Epithelial cell of esophagus (primary cell): ENCODE results near the gene C19orf25.
A peak's percentile ranks its signal among the peaks of the same experiment; 100 is the strongest.

Source experiments
- DNase-seq: peaks from one replicate; pipeline ENCODE4 v3.0.0; 2010; ENCODE audit warnings: low read depth
- H3K4me3 ChIP-seq: 2 replicates; pipeline ENCODE4 v1.5.1; 2011; ENCODE audit warnings: mild to moderate bottlenecking, low read length, control low read depth
- CTCF ChIP-seq: IDR thresholded peaks from 2 replicates; pipeline ENCODE4 v1.5.1; 2011; ENCODE audit warnings: low read depth, mild to moderate bottlenecking, low read length, control low read depth, inconsistent platforms; ENCODE audit not compliant: insufficient read depth; ENCODE audit errors: missing control alignments

The C19orf25 gene

DNA sequence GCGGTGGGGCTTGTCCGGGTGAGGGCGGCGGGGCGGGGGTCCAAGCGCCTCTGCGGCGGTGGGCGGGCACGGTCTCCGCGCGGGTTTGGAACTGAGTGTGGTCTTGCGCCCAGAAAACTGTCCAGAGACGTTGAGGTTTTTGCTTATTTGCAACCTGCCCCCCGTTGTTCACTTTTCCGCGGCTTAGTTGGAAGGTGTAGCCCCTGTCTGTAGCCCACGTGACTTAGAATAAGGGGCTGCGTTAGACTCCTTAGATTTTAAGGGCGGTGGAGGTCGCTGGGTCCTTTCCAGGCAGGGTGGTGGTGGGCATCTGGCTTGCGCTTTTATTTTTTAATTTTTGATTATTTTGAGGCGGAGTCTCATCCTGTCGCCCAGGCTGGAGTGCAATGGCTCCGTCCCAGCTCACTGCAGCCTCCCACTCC is 40.1 kb downstream of the C19orf25 start:
- H3K4me3 ChIP-seq, result peak overlapping the region; percentile 93
- no peak for DNase-seq
- no peak for TF ChIP-seq CTCF

GRCh38 chr19:1438035-1438932 is 40.7 kb downstream of the C19orf25 start, which contains the start of gene RPS15:
Gene RPS15 (plus strand): TSS chr19:1438396. CDS start chr19:1438426, 30 bp downstream.
- peak; percentile 95 for DNase-seq
- peak within 1 kb of the TSS; percentile 93 for H3K4me3 ChIP-seq
- peak; percentile 89 for TF ChIP-seq CTCF

GRCh38 chr19:1437609-1438008 is 41.4 kb downstream of the C19orf25 start:
- no peak for TF ChIP-seq CTCF
- no peak overlapping the region for H3K4me3 ChIP-seq
- DNase-seq, result no peak

GRCh38 chr19:1435378-1435989 is 43.5 kb downstream of the C19orf25 start:
- no peak overlapping the region for H3K4me3 ChIP-seq
- no peak for DNase-seq
- no peak for TF ChIP-seq CTCF

GRCh38 chr19:1434577-1435060 is 44.4 kb downstream of the C19orf25 start:
- DNase-seq, result no peak
- TF ChIP-seq CTCF, result no peak
- H3K4me3 ChIP-seq, result no peak overlapping the region

- DNase-seq, result no peak
- no peak overlapping the region for H3K4me3 ChIP-seq
- TF ChIP-seq CTCF, result no peak
Observed at GRCh38 chr19:1434040-1434366, 45.0 kb downstream of the C19orf25 start.
